Nephron progenitor cell (in vitro differentiated cells): ENCODE measurements around the gene LENG9.

Experiments
- DNase-seq: peaks from one replicate; pipeline ENCODE4 v3.0.0; 2021
- H3K27ac Mint-ChIP-seq: 2 replicates; pipeline ENCODE4 v1.8.0; 2021; ENCODE audit warnings: mild to moderate bottlenecking, moderate library complexity, mixed read lengths
- H3K27me3 Mint-ChIP-seq: 2 replicates; pipeline ENCODE4 v1.8.0; 2021; ENCODE audit warnings: mild to moderate bottlenecking, low read depth, mixed read lengths; ENCODE audit not compliant: poor library complexity
- H3K36me3 Mint-ChIP-seq: 2 replicates; pipeline ENCODE4 v1.8.0; 2021; ENCODE audit warnings: low read depth, mixed read lengths
- H3K4me1 Mint-ChIP-seq: 2 replicates; pipeline ENCODE4 v1.8.0; 2021; ENCODE audit warnings: mixed read lengths
- H3K4me3 Mint-ChIP-seq: 2 replicates; pipeline ENCODE4 v1.8.0; 2021; ENCODE audit warnings: mild to moderate bottlenecking, moderate library complexity, mixed read lengths
- H3K9me3 Mint-ChIP-seq: 2 replicates; pipeline ENCODE4 v1.8.0; 2021; ENCODE audit warnings: mild to moderate bottlenecking, moderate library complexity, mixed read lengths
- TF ChIP-seq, protein P1 (sequence below): fragments of 200-600 bp; sonication (generic); IDR thresholded peaks from 2 replicates; pipeline ENCODE4 v1.5.0; 2021; ENCODE audit warnings: antibody characterized with exemption

Gene LENG9

DNA sequence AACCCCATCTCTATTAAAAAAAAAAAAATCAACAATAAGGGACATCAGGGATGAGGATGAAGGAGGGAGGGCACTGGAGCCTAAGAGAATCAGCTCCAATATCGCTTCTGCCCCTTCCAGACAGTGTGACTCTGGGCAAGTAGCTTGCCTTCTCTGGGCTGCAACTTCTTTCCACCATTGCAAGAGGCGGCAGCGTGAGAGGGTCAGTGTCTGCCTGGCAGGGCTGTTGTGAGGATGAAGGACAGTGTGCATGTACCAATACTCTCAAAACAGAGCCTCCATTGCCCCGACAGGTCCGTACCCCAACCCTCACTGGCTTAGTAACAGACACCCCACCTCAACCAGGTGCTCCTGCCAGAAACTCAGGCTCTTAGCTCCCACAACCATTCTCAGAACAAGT lies 29.9 kb downstream of the LENG9 start:
- H3K9me3 Mint-ChIP-seq: no peaks in the 10 kb centered on the region
- H3K27ac Mint-ChIP-seq: no peak overlapping the region
- no peak for DNase-seq
- TF ChIP-seq, protein P1, sequence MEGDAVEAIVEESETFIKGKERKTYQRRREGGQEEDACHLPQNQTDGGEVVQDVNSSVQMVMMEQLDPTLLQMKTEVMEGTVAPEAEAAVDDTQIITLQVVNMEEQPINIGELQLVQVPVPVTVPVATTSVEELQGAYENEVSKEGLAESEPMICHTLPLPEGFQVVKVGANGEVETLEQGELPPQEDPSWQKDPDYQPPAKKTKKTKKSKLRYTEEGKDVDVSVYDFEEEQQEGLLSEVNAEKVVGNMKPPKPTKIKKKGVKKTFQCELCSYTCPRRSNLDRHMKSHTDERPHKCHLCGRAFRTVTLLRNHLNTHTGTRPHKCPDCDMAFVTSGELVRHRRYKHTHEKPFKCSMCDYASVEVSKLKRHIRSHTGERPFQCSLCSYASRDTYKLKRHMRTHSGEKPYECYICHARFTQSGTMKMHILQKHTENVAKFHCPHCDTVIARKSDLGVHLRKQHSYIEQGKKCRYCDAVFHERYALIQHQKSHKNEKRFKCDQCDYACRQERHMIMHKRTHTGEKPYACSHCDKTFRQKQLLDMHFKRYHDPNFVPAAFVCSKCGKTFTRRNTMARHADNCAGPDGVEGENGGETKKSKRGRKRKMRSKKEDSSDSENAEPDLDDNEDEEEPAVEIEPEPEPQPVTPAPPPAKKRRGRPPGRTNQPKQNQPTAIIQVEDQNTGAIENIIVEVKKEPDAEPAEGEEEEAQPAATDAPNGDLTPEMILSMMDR: no peak
- H3K4me3 Mint-ChIP-seq: no peak overlapping the region
- peaks cover 51% of the 10 kb centered on the region for H3K4me1 Mint-ChIP-seq
- H3K36me3 Mint-ChIP-seq: peaks cover 10% of the 10 kb centered on the region
- peaks cover 3% of the 10 kb centered on the region for H3K27me3 Mint-ChIP-seq

DNA sequence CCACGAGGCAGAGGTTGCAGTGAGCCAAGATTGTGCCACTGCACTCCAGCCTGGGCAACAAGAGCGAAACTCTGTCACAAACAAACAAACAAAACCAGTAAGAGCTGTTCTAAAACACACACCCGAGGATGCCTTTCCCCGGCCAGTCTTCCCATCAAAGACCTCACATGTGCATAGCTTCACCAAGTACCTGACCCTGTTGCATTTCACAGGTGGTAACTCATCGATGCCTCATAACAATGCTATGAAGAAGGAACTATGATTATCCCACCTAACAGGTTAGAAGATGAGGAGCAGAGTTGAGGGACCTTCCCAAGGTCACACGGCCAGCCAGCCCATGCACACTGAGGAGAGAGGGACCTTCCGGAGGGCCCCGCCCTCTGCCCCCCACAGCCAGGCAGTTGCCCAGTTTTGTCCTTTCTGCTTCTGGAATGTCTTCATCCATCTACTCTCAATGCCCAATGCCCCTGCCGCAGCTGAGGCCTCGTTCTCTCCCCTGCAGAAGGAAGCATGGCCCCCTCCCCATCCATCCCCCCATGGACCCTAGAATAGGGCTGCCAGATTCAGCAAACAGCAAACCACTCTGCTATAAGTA lies 31.3 kb downstream of the LENG9 start:
- TF ChIP-seq, protein P1: no peak
- peak overlapping the region; percentile 54 for H3K27ac Mint-ChIP-seq
- H3K4me3 Mint-ChIP-seq: no peak overlapping the region
- no peaks in the 10 kb centered on the region for H3K9me3 Mint-ChIP-seq
- DNase-seq: no peak
- peaks cover 42% of the 10 kb centered on the region for H3K4me1 Mint-ChIP-seq
- H3K27me3 Mint-ChIP-seq: peaks cover 3% of the 10 kb centered on the region
- peaks cover 10% of the 10 kb centered on the region for H3K36me3 Mint-ChIP-seq

DNA sequence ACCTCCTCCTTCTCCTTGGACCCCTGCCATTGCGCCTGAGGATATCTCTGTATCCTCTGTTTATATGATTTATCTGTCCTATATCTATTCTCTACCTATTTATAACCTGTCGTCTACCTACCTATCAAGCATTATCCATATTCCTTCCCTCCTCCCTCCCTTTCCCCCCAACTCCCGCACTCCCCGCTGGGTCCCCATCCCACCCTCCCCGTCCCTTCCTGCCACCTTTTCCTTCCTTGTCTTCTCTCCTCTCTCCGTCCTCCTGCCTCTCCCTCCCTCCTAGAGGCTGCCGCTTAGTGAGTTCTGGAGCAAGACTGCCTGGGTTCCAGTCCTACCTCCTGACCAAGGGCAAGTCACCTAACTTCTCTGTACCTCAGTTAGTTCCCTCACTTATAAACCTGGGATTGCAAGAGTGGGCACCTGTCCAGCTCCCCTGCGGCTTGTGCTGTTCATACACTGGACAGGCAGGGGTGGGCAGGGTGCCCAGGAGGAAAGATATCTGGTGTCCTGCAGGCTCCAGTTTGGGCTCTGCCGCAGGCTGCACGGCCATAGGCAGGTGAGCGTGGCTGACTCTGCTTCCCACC lies 32.2 kb downstream of the LENG9 start:
- Mint-ChIP-seq H3K27me3 (peaks cover 6% of the 10 kb centered on the region), H3K27ac (no peak overlapping the region), H3K4me3 (peak overlapping the region; percentile 77)

DNA sequence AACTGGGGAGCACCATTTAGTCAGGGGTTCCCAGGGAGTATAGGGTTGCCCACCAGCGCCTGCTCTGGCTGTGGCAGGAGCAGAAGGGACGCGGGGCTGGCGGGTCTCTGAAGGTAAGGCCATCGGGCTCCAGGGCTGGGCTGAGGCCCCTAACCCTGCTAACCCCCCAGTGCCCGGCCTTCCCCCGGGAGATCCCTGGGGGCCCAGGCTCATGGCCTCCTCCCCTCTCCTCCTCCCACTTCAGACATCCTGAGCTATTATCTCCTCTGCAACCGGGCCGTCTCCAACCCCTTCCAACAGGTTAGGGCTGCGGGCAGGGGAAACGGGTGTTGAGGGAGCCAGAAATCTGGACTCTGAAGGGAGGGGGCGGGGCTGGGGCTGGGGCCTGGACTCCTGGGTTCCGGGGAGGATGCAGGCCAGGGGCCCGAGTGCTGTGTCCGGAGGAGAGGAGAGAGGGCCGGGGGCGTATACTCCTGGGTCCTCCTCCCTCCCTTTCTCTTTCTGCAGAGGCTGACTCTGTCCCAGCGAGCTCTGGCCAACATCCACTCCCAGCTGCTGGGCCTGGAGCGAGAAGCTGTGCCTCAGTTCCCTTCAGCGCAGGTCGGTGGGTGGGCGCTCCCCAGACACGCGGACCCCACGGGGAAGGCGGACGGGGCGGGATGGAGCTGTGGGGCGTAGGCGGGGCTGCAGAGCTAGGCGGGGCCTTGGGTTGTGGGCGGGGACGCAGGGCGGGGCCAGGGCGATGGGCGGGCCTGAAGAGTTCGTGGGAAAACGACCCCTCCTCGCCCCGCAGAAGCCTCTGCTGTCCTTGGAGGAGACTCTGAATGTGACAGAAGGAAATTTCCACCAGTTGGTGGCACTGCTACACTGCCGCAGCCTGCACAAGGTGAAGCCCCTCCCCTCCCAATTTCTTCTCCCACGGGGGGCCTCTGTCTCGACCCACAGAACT lies 33.0 kb downstream of the LENG9 start:
- Mint-ChIP-seq H3K27ac (no peak overlapping the region), H3K4me3 (peak overlapping the region; percentile 77), H3K36me3 (peaks cover 5% of the 10 kb centered on the region), H3K27me3 (peaks cover 13% of the 10 kb centered on the region), H3K4me1 (peaks cover 34% of the 10 kb centered on the region), H3K9me3 (no peaks in the 10 kb centered on the region)
- TF ChIP-seq, protein P1: peak; percentile 26
- peak; percentile 91 for DNase-seq

More for the DNA sequence above, 32.2 kb downstream of the LENG9 start:
- TF ChIP-seq, protein P1: no peak
- DNase-seq: no peak
- H3K36me3 Mint-ChIP-seq: peaks cover 5% of the 10 kb centered on the region
- H3K4me1 Mint-ChIP-seq: peaks cover 39% of the 10 kb centered on the region
- H3K9me3 Mint-ChIP-seq: no peaks in the 10 kb centered on the region

DNA sequence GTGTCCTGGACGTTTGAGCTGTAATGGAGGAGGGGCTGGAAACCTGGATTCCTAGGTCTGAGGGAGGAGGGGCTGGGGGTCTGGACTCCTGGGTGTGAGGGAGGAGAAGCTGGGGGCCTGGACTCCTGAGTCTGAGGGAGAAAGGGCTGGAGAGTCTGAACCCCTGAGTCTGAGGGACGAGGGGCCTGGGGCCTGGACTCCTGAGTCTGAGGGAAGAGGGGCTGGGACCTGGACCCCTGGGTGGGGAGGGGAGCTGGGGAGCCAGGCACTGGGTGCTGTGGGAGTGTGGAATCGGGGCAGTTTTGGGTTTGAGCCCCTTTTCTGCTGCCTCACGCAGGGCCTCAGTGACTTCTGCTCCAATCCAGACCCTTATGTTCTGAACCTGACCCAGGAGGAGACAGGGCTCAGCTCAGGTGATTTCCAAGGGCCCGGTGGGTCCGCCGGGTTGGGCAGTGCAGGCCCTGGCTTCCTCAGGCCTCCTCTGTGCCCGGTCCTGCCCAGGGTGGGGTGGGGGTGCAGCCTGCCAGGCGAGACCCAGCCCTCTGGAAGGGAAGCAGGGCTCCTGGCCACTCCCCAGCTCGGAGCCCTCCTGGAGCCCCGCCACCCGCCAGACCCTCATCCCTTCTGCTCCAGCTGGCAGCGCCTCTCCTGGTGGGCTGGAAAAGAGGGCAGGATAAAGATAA lies 33.9 kb downstream of the LENG9 start:
- TF ChIP-seq, protein P1: no peak
- Mint-ChIP-seq H3K27me3 (peaks cover 22% of the 10 kb centered on the region), H3K9me3 (no peaks in the 10 kb centered on the region), H3K36me3 (peaks cover 5% of the 10 kb centered on the region), H3K27ac (no peak overlapping the region), H3K4me1 (peaks cover 27% of the 10 kb centered on the region), H3K4me3 (peak overlapping the region; percentile 58)
- no peak for DNase-seq
